ENCODE measurements around the gene TRHDE.

DNA sequence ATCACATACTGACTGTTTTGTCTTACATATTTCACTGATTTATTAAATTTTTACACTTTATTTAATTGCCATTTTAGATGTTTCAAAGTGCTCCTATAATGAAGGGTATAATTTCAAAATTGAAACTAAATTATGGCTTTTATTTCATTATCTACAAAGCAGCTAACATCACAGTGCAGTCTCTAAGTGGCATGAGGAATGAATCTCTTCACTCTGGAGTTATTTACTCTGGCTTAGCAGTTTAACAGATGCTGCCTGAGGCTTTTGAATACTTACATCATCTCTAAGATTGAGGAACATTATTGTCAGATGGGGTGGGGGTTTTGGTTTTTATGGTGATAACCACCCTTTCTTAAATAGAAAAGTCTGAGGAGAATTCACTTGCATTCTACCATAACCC, 386.4 kb downstream of the TRHDE start:
- no peak for TF ChIP-seq POLR2A (IDR thresholded peaks at IDR 0.05; ENCODE audit: low read length)
- TF ChIP-seq GATA1 (IDR thresholded peaks at IDR 0.05; ENCODE audit: low read depth, low read length) = no peak
